ENCODE measurements around the gene LIM2.
A peak's percentile ranks its signal among the peaks of the same experiment; 100 is the strongest.
"Not testable (repeated sequence)": the region's sequence is repeated elsewhere in the genome, so short reads cannot be mapped to it uniquely, and the experiment has no call there.

LIM2 gene

DNA sequence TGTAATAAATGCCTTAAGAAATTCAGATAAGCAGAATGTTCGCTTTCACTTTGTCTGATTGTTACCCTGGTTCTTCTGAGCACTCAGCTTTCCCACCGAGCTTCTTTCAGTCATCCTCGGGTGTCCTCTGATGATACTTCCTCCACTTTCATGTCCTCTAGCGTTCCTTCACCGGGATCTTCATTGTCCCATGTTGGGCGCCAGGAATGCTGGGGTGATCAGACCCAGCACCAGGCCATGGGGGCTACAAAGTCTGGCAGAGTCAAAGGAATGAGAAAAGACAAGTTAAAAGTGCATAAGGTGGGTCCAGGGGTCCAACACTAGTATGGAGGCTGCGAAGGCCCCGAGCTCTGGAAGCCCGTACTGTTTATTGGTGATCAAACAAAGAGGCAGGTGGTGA lies 14.3 kb upstream of the LIM2 start:
- Histone ChIP-seq H2AFZ (ENCODE audit: insufficient read depth, low read length, poor library complexity) (no peak overlapping the region), H3K79me1 (ENCODE audit: low read length) (no peaks in the 10 kb centered on the region), H3K23ac (ENCODE audit: low read length) (no peak overlapping the region), H3K79me2 (ENCODE audit: control insufficient read depth, insufficient read depth, low read length, poor library complexity) (no peaks in the 10 kb centered on the region), H3K27ac (ENCODE audit: low read depth, low read length) (no peak overlapping the region), H2BK12ac (ENCODE audit: low read length) (no peak overlapping the region), H2AK5ac (ENCODE audit: low read length) (no peak overlapping the region), H2BK120ac (ENCODE audit: insufficient read depth, low read length, poor library complexity) (no peak overlapping the region), H3K4me1 (ENCODE audit: control insufficient read depth in 1 of 2, insufficient read depth in 2 of 2, low read length in 2 of 2) (no peaks in the 10 kb centered on the region), H3K18ac (ENCODE audit: low read length) (no peak overlapping the region), H3K4me2 (ENCODE audit: low read length) (no peak overlapping the region), H3K9ac (ENCODE audit: low read length) (no peak overlapping the region), H3K14ac (ENCODE audit: low read length) (no peak overlapping the region), H3K36me3 (ENCODE audit: control insufficient read depth in 1 of 2, insufficient read depth in 2 of 2, low read length in 2 of 2) (peaks cover 0 to 5% of the 10 kb centered on the region in 2 experiments), H3K4ac (ENCODE audit: low read depth, low read length) (no peak overlapping the region), H3K9me3 (ENCODE audit: insufficient read depth, low read depth, low read length) (peaks cover 17% of the 10 kb centered on the region), H3K27me3 (ENCODE audit: insufficient read depth, low read length) (no peaks in the 10 kb centered on the region), H4K8ac (ENCODE audit: low read depth, low read length) (no peak overlapping the region), H4K91ac (ENCODE audit: low read depth, low read length) (no peak overlapping the region), H3K4me3 (ENCODE audit: low read depth, low read length) (no peak overlapping the region), H4K12ac (ENCODE audit: low read depth, low read length) (no peak overlapping the region), H2BK5ac (ENCODE audit: low read depth, low read length, poor library complexity) (no peak overlapping the region)
- WGBS (ENCODE audit: extremely low coverage, insufficient coverage, insufficient read length), result no CpG with 5 or more reads among the region's 9 CpGs
- DNase-seq, result no peak

DNA sequence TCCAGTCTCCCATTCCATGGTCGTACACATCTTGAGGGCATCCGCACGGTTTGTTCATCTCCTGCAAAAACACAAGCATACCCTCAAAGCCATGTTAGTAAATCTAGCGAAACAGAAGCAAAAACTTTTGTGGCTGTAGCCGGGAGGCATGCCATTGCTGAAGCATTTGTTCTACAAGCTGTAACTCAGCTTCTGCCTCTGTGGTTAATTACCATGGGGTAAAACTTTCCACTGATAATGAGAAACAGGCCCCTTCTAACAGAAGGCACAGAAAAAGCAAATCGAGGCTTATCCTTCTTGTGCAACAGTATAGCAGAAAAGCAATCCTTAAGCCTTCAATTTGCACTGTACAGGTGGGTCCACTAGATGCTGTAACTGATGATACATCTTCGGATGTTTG lies 12.2 kb upstream of the LIM2 start:
- not testable (repeated sequence) for H3K4me1 ChIP-seq (ENCODE audit: control insufficient read depth in 1 of 2, insufficient read depth in 2 of 2, low read length in 2 of 2); H3K4ac ChIP-seq (ENCODE audit: low read depth, low read length); H3K4me2 ChIP-seq (ENCODE audit: low read length); H4K8ac ChIP-seq (ENCODE audit: low read depth, low read length); H3K27ac ChIP-seq (ENCODE audit: low read depth, low read length); H2BK5ac ChIP-seq (ENCODE audit: low read depth, low read length, poor library complexity); H2AK5ac ChIP-seq (ENCODE audit: low read length); H3K4me3 ChIP-seq (ENCODE audit: low read depth, low read length); H2AFZ ChIP-seq (ENCODE audit: insufficient read depth, low read length, poor library complexity); DNase-seq; H4K12ac ChIP-seq (ENCODE audit: low read depth, low read length); H3K27me3 ChIP-seq (ENCODE audit: insufficient read depth, low read length); H3K23ac ChIP-seq (ENCODE audit: low read length); H3K14ac ChIP-seq (ENCODE audit: low read length); H2BK120ac ChIP-seq (ENCODE audit: insufficient read depth, low read length, poor library complexity); H3K18ac ChIP-seq (ENCODE audit: low read length); H3K79me2 ChIP-seq (ENCODE audit: control insufficient read depth, insufficient read depth, low read length, poor library complexity); H4K91ac ChIP-seq (ENCODE audit: low read depth, low read length); H3K36me3 ChIP-seq (ENCODE audit: control insufficient read depth in 1 of 2, insufficient read depth in 2 of 2, low read length in 2 of 2); H3K79me1 ChIP-seq (ENCODE audit: low read length); H2BK12ac ChIP-seq (ENCODE audit: low read length)
- WGBS (ENCODE audit: extremely low coverage, insufficient coverage, insufficient read length), result no CpG with 5 or more reads among the region's 7 CpGs
- Histone ChIP-seq H3K9ac (ENCODE audit: low read length) (peak overlapping the region; percentile 72), H3K9me3 (ENCODE audit: insufficient read depth, low read depth, low read length) (peaks cover 15% of the 10 kb centered on the region)

GRCh38 chr19:51399231-51399630 lies 11.5 kb upstream of the LIM2 start:
- H3K27me3 ChIP-seq (ENCODE audit: insufficient read depth, low read length), result no peaks in the 10 kb centered on the region
- H3K4me2 ChIP-seq (ENCODE audit: low read length), result no peak overlapping the region
- H3K9me3 ChIP-seq (ENCODE audit: insufficient read depth, low read depth, low read length), result peaks cover 15% of the 10 kb centered on the region
- no peak for DNase-seq
- no peak overlapping the region for H2AFZ ChIP-seq (ENCODE audit: insufficient read depth, low read length, poor library complexity)
- H3K36me3 ChIP-seq (ENCODE audit: control insufficient read depth in 1 of 2, insufficient read depth in 2 of 2, low read length in 2 of 2), result peaks cover 0 to 5% of the 10 kb centered on the region in 2 experiments
- no peak overlapping the region for H3K4ac ChIP-seq (ENCODE audit: low read depth, low read length)
- H2BK12ac ChIP-seq (ENCODE audit: low read length), result no peak overlapping the region
- H4K91ac ChIP-seq (ENCODE audit: low read depth, low read length), result no peak overlapping the region
- H3K18ac ChIP-seq (ENCODE audit: low read length), result no peak overlapping the region
- H3K4me3 ChIP-seq (ENCODE audit: low read depth, low read length), result no peak overlapping the region
- H3K4me1 ChIP-seq (ENCODE audit: control insufficient read depth in 1 of 2, insufficient read depth in 2 of 2, low read length in 2 of 2), result peaks cover 0 to 6% of the 10 kb centered on the region in 2 experiments
- H4K8ac ChIP-seq (ENCODE audit: low read depth, low read length), result no peak overlapping the region
- no peak overlapping the region for H2BK5ac ChIP-seq (ENCODE audit: low read depth, low read length, poor library complexity)
- H3K79me2 ChIP-seq (ENCODE audit: control insufficient read depth, insufficient read depth, low read length, poor library complexity), result no peaks in the 10 kb centered on the region
- H3K23ac ChIP-seq (ENCODE audit: low read length), result no peak overlapping the region
- WGBS (ENCODE audit: extremely low coverage, insufficient coverage, insufficient read length), result no CpG with 5 or more reads among the region's 5 CpGs
- H3K79me1 ChIP-seq (ENCODE audit: low read length), result no peaks in the 10 kb centered on the region
- no peak overlapping the region for H3K14ac ChIP-seq (ENCODE audit: low read length)
- H4K12ac ChIP-seq (ENCODE audit: low read depth, low read length), result no peak overlapping the region
- H3K27ac ChIP-seq (ENCODE audit: low read depth, low read length), result no peak overlapping the region
- no peak overlapping the region for H2AK5ac ChIP-seq (ENCODE audit: low read length)
- no peak overlapping the region for H2BK120ac ChIP-seq (ENCODE audit: insufficient read depth, low read length, poor library complexity)
- no peak overlapping the region for H3K9ac ChIP-seq (ENCODE audit: low read length)

GRCh38 chr19:51398096-51398704 lies 10.4 kb upstream of the LIM2 start:
- Histone ChIP-seq H3K23ac (ENCODE audit: low read length) (no peak overlapping the region), H3K4me2 (ENCODE audit: low read length) (no peak overlapping the region), H4K12ac (ENCODE audit: low read depth, low read length) (no peak overlapping the region), H3K36me3 (ENCODE audit: control insufficient read depth in 1 of 2, insufficient read depth in 2 of 2, low read length in 2 of 2) (peaks cover 0 to 5% of the 10 kb centered on the region in 2 experiments), H2AK5ac (ENCODE audit: low read length) (no peak overlapping the region), H4K91ac (ENCODE audit: low read depth, low read length) (no peak overlapping the region), H3K27ac (ENCODE audit: low read depth, low read length) (no peak overlapping the region), H2BK5ac (ENCODE audit: low read depth, low read length, poor library complexity) (no peak overlapping the region), H3K14ac (ENCODE audit: low read length) (no peak overlapping the region), H2BK12ac (ENCODE audit: low read length) (no peak overlapping the region), H4K8ac (ENCODE audit: low read depth, low read length) (no peak overlapping the region), H3K9ac (ENCODE audit: low read length) (no peak overlapping the region), H3K4me3 (ENCODE audit: low read depth, low read length) (no peak overlapping the region), H3K4me1 (ENCODE audit: control insufficient read depth in 1 of 2, insufficient read depth in 2 of 2, low read length in 2 of 2) (peaks cover 3 to 8% of the 10 kb centered on the region in 2 experiments), H2AFZ (ENCODE audit: insufficient read depth, low read length, poor library complexity) (no peak overlapping the region), H3K27me3 (ENCODE audit: insufficient read depth, low read length) (no peaks in the 10 kb centered on the region), H2BK120ac (ENCODE audit: insufficient read depth, low read length, poor library complexity) (no peak overlapping the region), H3K4ac (ENCODE audit: low read depth, low read length) (no peak overlapping the region), H3K79me2 (ENCODE audit: control insufficient read depth, insufficient read depth, low read length, poor library complexity) (no peaks in the 10 kb centered on the region), H3K9me3 (ENCODE audit: insufficient read depth, low read depth, low read length) (peaks cover 8% of the 10 kb centered on the region), H3K79me1 (ENCODE audit: low read length) (peaks cover 4% of the 10 kb centered on the region), H3K18ac (ENCODE audit: low read length) (no peak overlapping the region)
- no CpG with 5 or more reads among the region's 7 CpGs for WGBS (ENCODE audit: extremely low coverage, insufficient coverage, insufficient read length)
- peak in 1 of 2 donors; percentile 53 for DNase-seq
